Measurements from ENCODE around the gene RALGPS1.

RALGPS1 gene

DNA sequence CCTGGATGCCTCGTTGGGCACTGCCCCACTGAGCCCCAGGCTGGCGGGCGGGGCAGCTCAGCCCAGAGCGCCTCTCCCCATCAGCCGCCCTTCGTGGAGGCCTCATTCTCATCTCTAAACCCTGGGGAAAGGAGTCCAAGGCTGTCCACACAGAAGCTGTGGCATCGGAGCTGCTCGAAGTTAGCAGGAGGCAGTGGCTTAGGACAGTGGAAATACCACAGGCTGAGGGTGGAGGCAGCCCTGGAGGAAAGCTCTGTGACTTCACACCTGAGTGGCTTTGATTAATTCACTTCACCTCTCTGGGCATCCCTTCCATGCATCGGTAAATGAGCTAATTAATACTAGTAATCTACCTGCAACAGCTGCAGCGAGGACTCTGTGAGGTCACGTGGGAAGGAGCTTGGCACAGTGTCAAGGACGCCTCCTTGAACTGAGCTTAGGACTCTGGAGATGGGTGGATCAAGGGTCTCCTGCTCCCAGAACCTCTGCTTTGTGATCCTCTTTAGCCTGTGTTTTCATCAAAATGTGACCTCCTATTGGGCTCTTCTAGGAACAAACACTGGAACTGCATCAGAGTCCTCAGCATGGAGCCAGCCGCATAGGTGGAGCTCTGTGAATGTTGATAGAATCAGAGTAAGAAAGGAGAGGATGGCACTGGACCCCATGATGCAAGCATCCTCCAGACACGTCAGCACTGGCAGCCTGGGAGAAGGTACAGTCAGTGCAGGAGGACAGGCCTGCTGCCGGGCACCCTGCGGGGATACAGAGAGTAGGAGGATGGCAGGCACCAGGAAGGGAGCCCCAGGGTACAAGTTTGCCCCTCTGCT, 208.7 kb downstream of the RALGPS1 start:
- DNase-seq (ENCODE audit: low read depth): no peak
- peak overlapping the region; percentile 62 for H3K4me3 ChIP-seq (ENCODE audit: low read depth, low read length)

- DNase-seq (ENCODE audit: low read depth): no peak
- no peak overlapping the region for H3K4me3 ChIP-seq (ENCODE audit: low read depth, low read length)
These were observed 209.5 kb downstream of the RALGPS1 start for GRCh38 chr9:127124111-127124531.

DNA sequence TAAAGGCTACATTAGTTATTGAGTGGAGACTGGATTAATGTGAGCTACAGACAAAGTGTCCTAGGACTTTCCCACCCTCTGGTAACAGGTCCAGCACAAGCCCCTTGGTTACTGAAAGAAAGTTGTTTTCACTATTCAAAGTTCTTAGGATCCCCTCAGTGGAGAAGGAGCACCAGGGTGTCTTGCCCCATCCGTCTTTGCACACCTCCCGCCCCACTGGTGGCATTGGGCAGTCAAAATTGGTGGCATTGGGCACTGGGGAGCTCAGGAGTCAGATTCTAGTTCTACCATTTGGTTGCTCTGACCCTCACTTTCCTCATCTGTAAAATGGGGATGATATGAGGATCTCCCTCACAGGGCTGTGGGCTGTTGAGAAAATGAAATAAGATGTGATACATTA, 210.2 kb downstream of the RALGPS1 start:
- H3K4me3 ChIP-seq (ENCODE audit: low read depth, low read length): no peak overlapping the region
- DNase-seq (ENCODE audit: low read depth): no peak

DNA sequence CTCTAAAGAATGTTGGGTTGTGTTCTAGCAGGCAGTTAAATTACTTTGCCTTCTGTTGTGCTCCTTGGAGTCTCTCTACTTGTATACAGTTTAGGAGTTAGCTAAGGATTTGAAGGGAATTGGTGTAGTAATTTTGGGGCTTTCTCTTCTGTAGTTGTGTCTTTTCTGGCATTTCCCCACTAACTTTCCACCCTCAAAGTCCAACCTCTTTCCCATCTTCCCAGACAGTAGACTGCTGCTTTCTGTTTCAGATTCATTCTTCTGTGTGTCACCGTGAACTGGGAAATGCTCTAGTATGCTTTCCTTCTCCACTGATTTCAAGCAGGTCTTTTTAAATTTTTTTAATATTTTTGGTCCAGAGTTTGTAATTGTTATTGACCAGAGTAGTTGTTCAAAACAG, 212.4 kb downstream of the RALGPS1 start:
- no peak for DNase-seq (ENCODE audit: low read depth)
- H3K4me3 ChIP-seq (ENCODE audit: low read depth, low read length): no peak overlapping the region

GRCh38 chr9:127128341-127129072, 213.9 kb downstream of the RALGPS1 start:
- peak; percentile 42 for DNase-seq (ENCODE audit: low read depth)
- no peak overlapping the region for H3K4me3 ChIP-seq (ENCODE audit: low read depth, low read length)

DNA sequence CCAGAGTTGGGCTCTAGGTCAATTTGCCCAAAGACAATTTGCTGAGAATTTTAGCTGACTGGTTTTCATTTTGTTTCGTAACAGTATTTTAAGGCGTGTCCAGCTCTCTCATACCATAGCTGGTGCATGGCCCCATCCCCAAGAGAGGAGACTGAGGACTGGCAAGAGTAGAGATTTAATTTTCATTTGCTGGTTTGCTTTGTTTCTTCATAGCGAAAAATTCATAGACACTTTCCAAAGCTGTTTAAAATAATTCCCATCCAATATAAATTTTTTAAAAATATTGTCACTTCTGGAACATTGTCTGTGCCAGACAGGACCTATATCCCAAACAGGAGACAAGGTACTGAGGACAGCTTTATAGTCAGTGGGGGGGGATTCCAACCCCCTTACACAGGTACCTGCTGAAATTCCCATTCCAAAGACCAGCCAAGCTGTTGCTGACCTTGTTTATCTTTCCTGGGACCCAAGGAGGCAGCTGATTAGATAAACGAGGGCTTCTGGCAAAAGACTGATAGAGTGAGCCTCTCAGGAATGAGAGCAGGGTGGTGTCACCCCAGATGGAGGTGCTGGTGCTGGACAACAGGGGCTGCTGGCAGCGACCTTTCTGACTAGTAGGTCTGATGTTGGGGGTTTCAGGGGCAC, 214.6 kb downstream of the RALGPS1 start:
- no peak for DNase-seq (ENCODE audit: low read depth)
- H3K4me3 ChIP-seq (ENCODE audit: low read depth, low read length): no peak overlapping the region

DNA sequence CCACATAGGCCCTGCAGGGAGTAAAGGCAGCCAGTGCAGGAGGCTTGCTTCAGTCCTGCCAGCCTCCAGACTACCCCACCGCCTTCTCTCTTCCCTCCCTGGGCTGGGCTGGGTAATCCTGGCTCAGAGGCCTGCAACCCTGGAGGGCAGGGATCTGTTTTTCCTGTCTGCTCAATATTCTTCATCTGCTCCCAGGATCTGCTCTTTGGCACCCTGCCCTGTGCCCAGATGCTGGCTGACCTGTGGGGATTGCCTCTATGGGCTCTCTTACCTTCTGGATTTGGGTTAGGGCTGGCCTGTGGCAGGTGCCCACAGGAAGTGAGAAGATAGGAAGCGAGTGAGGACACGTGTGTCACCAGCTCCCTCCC, 215.1 kb downstream of the RALGPS1 start:
- DNase-seq (ENCODE audit: low read depth): no peak
- H3K4me3 ChIP-seq (ENCODE audit: low read depth, low read length): no peak overlapping the region

DNA sequence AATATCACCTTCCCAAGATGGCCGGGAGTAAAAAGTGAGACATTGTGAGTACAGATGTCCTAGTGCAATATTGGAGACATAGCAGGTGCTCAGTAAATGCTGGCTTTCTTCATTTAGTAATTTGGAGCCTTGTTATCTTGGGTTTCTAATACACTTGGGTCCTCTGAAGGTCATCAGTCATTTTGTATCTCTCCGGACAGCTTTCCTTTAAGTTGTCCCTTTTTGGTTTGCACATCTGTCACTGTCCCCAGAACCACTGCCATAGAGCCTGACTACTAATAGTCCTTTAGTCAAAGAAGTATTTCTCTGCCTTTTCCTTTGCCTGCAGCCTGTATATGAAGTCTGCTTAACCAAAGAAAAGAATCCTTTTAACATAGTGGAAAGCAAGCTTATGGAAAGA, 215.7 kb downstream of the RALGPS1 start:
- H3K4me3 ChIP-seq (ENCODE audit: low read depth, low read length): no peak overlapping the region
- no peak for DNase-seq (ENCODE audit: low read depth)

- H3K4me3 ChIP-seq (ENCODE audit: low read depth, low read length): no peak overlapping the region
- peak; percentile 91 for DNase-seq (ENCODE audit: low read depth)
These were observed 216.3 kb downstream of the RALGPS1 start for GRCh38 chr9:127130661-127131538.

DNA sequence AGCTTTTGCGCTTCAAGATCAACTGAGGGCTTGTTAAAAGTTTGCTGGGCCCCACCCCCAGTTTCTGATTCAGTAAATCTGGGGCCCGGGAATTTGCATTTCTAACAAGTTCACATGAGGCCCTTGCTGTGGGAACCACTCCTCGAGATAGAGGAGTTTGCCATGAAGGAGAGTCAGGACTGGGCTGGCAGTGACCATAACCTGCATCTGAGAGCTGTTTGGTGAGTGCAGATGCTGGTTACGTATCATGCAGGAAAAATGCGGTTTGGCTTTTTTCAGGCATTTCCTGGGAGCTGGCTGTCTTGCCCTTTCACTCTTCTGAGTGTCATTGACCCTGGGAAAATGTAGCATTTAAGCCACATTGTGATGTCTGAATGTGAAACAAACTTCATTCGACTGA, 217.3 kb downstream of the RALGPS1 start:
- H3K4me3 ChIP-seq (ENCODE audit: low read depth, low read length): no peak overlapping the region
- no peak for DNase-seq (ENCODE audit: low read depth)

GRCh38 chr9:127132375-127132774, 217.8 kb downstream of the RALGPS1 start:
- no peak for DNase-seq (ENCODE audit: low read depth)
- no peak overlapping the region for H3K4me3 ChIP-seq (ENCODE audit: low read depth, low read length)

- DNase-seq (ENCODE audit: low read depth): no peak
- H3K4me3 ChIP-seq (ENCODE audit: low read depth, low read length): no peak overlapping the region
These were observed 218.5 kb downstream of the RALGPS1 start for GRCh38 chr9:127132921-127133647.

GRCh38 chr9:127133739-127134167, 219.2 kb downstream of the RALGPS1 start:
- peak; percentile 71 for DNase-seq (ENCODE audit: low read depth)
- H3K4me3 ChIP-seq (ENCODE audit: low read depth, low read length): no peak overlapping the region

GRCh38 chr9:127135056-127135745, 220.6 kb downstream of the RALGPS1 start:
- no peak for DNase-seq (ENCODE audit: low read depth)
- H3K4me3 ChIP-seq (ENCODE audit: low read depth, low read length): no peak overlapping the region

DNA sequence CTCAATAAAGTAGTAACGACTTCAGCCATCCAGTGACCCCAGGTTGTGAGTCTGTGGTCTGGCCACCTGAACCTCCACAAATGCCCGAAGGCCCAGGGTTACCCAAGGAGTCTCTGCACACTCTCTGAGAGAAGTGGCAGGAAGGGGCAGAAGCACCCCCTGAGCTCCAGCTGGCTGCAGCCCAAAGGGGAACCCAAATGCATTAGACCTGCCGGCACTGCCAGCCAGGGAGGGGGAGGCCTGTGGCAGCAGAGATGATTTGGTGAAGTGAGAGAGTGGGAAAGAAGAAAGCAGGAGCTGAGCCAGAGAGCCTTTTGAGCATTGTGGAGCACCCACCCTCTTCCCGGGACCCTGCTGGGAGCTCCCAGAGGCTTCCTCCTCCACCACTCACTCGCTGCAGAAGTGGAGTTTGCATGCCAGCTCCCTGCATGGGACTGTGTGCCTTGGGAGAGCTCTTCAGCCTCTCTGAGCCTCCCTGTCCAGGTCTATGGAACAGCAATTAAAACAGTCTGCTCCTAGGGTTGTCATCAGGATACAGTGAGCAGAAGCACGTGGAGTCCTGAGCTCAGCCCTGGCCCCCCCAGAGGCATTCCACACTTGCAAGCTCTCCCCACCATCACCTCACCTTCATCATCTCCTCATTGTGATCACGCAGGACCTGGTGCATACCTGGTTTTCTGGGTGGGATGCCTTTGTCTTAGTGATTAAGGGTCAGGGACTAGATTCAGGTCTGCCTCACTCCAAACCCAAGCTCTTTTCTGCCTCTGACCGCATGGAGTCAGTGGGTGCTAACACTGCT, 221.7 kb downstream of the RALGPS1 start:
- DNase-seq (ENCODE audit: low read depth): no peak

DNA sequence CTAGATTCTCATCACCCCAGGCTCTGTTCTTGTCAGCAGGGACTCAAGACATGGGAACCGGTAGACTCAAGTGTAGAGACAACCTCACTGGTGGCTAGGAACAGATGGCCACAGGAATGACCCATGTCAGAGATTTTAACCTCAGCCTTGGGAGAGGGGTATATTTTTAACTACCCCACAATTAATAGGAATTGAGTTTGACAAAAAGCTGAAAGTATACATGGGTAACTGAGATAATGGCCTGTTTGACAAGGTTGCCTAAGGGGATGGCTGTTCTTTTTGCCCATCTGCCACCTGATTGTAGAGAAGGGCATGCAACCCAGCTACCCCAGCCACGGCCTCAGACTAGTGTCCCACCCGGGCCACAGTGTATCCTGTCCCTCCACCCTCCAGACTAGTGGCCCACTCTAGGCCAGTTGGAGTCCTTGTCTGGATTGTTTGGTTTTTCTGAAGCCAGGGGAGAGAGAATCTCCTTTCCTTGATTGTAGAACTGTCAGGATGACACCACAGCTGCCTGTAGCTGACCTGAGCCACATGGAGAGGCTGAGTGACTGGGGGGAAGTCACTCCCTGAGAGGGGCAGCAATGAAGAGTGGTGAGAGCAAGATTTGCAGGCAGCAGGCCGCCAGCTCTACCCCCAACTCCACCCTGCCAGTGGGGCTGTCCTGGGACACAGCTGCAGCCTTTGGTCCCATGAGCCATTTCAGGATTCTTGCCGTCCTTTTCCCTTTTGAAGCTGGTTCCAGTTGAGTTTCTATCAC, 222.5 kb downstream of the RALGPS1 start:
- DNase-seq (ENCODE audit: low read depth): no peak
- no peak overlapping the region for H3K4me3 ChIP-seq (ENCODE audit: low read depth, low read length)

More for the DNA sequence above, 221.7 kb downstream of the RALGPS1 start:
- H3K4me3 ChIP-seq (ENCODE audit: low read depth, low read length): no peak overlapping the region

Measured in skeletal muscle cell (primary cell).